OCI-LY1 (cell line): Measurements from ENCODE around the gene SSBP4.

Experiments
- H2AFZ ChIP-seq: fragments of 200-600 bp; sonication (generic), shearing (Covaris generic); 2 replicates; pipeline ENCODE4 v1.6.0; 2014; ENCODE audit warnings: antibody characterized with exemption, mild to moderate bottlenecking, low read length
- H3F3A ChIP-seq: fragments of 200-600 bp; sonication (generic), shearing (Covaris generic); 2 replicates; pipeline ENCODE4 v1.6.0; 2014; ENCODE audit warnings: mild to moderate bottlenecking, antibody characterized with exemption, low read length, moderate library complexity; ENCODE audit not compliant: insufficient read depth
- H3K27ac ChIP-seq: fragments of 200-600 bp; sonication (generic); 2 replicates; pipeline ENCODE4 v1.5.1; 2014; ENCODE audit warnings: low read length, mixed run types, mild to moderate bottlenecking, low read depth; ENCODE audit not compliant: poor library complexity, severe bottlenecking
- H3K27me3 ChIP-seq: fragments of 200-600 bp; sonication (generic); 2 replicates; pipeline ENCODE4 v1.6.0; 2014; ENCODE audit warnings: antibody characterized with exemption, mild to moderate bottlenecking, low read length, moderate library complexity; ENCODE audit not compliant: insufficient read depth
- H3K36me3 ChIP-seq: fragments of 200-600 bp; sonication (generic); 2 replicates; pipeline ENCODE4 v1.6.1; 2014; ENCODE audit warnings: mild to moderate bottlenecking, antibody characterized with exemption, low read length, moderate library complexity, mixed read lengths; ENCODE audit not compliant: insufficient read depth
- H3K4me1 ChIP-seq: fragments of 200-600 bp; sonication (generic); 2 replicates; pipeline ENCODE4 v1.5.1; 2014; ENCODE audit warnings: mild to moderate bottlenecking, low read length, moderate library complexity; ENCODE audit not compliant: insufficient read depth, severe bottlenecking
- H3K4me2 ChIP-seq: fragments of 200-600 bp; sonication (generic), shearing (Covaris generic); 2 replicates; pipeline ENCODE4 v1.6.1; 2014; ENCODE audit warnings: low read length
- H3K4me3 ChIP-seq: fragments of 200-600 bp; sonication (generic); 2 replicates; pipeline ENCODE4 v1.5.1; 2014; ENCODE audit warnings: low read length, low read depth, mild to moderate bottlenecking, mixed read lengths; ENCODE audit not compliant: poor library complexity, severe bottlenecking
- H3K79me2 ChIP-seq: fragments of 200-600 bp; shearing (Covaris generic); 2 replicates; pipeline ENCODE4 v1.6.1; 2016; ENCODE audit warnings: mixed run types, low read length, mixed read lengths; ENCODE audit not compliant: insufficient read depth
- H3K9ac ChIP-seq: fragments of 200-600 bp; sonication (generic), shearing (Covaris generic); 2 replicates; pipeline ENCODE4 v1.6.1; 2014; ENCODE audit warnings: mild to moderate bottlenecking, low read length, mixed read lengths
- H3K9me2 ChIP-seq: fragments of 200-600 bp; sonication (generic), shearing (Covaris generic); 2 replicates; pipeline ENCODE4 v1.6.1; 2014; ENCODE audit warnings: low read depth, mild to moderate bottlenecking, low read length, mixed read lengths
- H3K9me3 ChIP-seq: fragments of 200-600 bp; shearing (Covaris generic); 2 replicates; pipeline ENCODE4 v1.6.1; 2014; ENCODE audit warnings: low read length, mixed read lengths
- H4K20me1 ChIP-seq: fragments of 200-600 bp; sonication (generic), shearing (Covaris generic); 2 replicates; pipeline ENCODE4 v1.6.0; 2016; ENCODE audit warnings: mild to moderate bottlenecking, low read length; ENCODE audit not compliant: insufficient read depth
- EZH2 ChIP-seq: fragments of 200-600 bp; sonication (generic), shearing (Covaris generic); IDR thresholded peaks from 2 replicates; pipeline ENCODE4 v1.8.0; 2017; ENCODE audit warnings: borderline replicate concordance, mixed run types, mild to moderate bottlenecking, antibody characterized with exemption, low read length, moderate library complexity, mixed read lengths
- TF ChIP-seq, protein P1 (sequence below): fragments of 200-600 bp; sonication (generic), shearing (Covaris generic); IDR thresholded peaks from 2 replicates; pipeline ENCODE4 v1.5.1; 2017; ENCODE audit warnings: mild to moderate bottlenecking, antibody characterized with exemption, low read length, moderate library complexity, mixed read lengths

Gene SSBP4

DNA sequence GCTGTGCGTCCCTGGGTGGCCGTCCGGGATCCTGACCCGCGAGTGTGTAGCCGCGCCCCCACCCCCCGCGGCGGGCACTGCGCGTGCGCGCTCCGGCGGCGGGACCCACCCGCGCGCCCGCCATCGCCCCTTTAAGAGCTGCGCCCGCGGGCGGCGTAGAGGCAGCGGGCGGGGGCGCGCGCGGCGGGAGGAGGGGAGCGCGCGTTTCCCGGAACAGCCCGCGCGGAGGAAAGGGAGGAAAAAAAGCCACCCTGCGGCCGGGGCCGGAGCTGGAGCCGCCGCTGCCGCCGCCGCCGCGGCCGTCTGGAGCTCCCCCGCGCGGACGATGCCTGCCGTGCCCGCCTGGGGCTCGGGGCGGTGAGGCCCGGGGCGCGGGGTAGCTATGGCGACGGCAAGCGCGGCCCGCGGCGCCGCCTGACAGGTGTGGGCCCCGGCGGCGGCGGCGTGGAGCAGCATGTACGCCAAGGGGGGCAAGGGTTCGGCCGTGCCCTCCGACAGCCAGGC is at the start of gene SSBP4:
TSS of gene SSBP4 (plus strand) at position 204 of the 504 bp plus-strand sequence. CDS start at position 455, 251 bp downstream.
- Histone ChIP-seq H3K4me1 (peaks cover 44% of the 10 kb centered on the region), H3K4me3 (peak within 1 kb of the TSS; percentile 65), H3K9me3 (no peaks in the 10 kb centered on the region), H4K20me1 (no peaks in the 10 kb centered on the region), H3K79me2 (no peaks in the 10 kb centered on the region), H3K36me3 (no peaks in the 10 kb centered on the region), H3K9me2 (no peaks in the 10 kb centered on the region), H3K27ac (no peak within 1 kb of the TSS), H3K9ac (peak within 1 kb of the TSS; percentile 60), H3K27me3 (no peaks in the 10 kb centered on the region), H2AFZ (no peak within 1 kb of the TSS), H3K4me2 (peak within 1 kb of the TSS; percentile 85), H3F3A (no peaks in the 10 kb centered on the region)
- no peak for TF ChIP-seq EZH2
- TF ChIP-seq, protein P1, sequence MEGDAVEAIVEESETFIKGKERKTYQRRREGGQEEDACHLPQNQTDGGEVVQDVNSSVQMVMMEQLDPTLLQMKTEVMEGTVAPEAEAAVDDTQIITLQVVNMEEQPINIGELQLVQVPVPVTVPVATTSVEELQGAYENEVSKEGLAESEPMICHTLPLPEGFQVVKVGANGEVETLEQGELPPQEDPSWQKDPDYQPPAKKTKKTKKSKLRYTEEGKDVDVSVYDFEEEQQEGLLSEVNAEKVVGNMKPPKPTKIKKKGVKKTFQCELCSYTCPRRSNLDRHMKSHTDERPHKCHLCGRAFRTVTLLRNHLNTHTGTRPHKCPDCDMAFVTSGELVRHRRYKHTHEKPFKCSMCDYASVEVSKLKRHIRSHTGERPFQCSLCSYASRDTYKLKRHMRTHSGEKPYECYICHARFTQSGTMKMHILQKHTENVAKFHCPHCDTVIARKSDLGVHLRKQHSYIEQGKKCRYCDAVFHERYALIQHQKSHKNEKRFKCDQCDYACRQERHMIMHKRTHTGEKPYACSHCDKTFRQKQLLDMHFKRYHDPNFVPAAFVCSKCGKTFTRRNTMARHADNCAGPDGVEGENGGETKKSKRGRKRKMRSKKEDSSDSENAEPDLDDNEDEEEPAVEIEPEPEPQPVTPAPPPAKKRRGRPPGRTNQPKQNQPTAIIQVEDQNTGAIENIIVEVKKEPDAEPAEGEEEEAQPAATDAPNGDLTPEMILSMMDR, result no peak

DNA sequence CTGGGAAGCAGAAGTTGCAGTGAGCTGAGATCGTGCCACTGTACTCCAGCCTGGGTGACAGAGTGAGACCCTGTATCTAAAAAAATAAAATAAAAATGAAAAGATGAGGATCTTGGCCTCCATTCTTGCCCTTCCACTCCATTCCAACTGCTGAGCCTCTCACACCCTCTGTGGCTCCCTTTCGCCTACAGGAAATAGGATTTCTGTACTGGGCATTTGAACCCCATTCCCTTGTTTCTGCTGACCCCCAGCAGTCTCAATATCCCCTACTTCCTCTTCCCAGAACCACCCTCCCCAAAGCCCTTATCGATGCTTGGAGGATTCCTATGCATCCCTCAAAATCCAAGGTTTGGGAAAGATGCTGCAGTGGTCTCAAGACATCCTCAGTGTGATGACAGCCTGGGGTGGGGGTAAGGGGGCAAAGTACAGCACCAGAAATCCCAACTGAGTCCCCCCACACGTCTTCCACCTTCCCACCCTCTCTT is 45.7 kb upstream of the SSBP4 start:
- no peaks in the 10 kb centered on the region for H4K20me1 ChIP-seq
- H2AFZ ChIP-seq, result no peak overlapping the region
- no peak overlapping the region for H3K4me2 ChIP-seq
- no peak overlapping the region for H3K27ac ChIP-seq
- no peaks in the 10 kb centered on the region for H3K79me2 ChIP-seq
- H3F3A ChIP-seq, result no peaks in the 10 kb centered on the region
- no peak overlapping the region for H3K9ac ChIP-seq
- no peaks in the 10 kb centered on the region for H3K9me2 ChIP-seq
- H3K36me3 ChIP-seq, result no peaks in the 10 kb centered on the region
- H3K4me1 ChIP-seq, result peaks cover 8% of the 10 kb centered on the region
- H3K27me3 ChIP-seq, result no peaks in the 10 kb centered on the region
- H3K4me3 ChIP-seq, result no peak overlapping the region
- TF ChIP-seq, protein P1, result no peak
- no peak for TF ChIP-seq EZH2
- H3K9me3 ChIP-seq, result no peaks in the 10 kb centered on the region

DNA sequence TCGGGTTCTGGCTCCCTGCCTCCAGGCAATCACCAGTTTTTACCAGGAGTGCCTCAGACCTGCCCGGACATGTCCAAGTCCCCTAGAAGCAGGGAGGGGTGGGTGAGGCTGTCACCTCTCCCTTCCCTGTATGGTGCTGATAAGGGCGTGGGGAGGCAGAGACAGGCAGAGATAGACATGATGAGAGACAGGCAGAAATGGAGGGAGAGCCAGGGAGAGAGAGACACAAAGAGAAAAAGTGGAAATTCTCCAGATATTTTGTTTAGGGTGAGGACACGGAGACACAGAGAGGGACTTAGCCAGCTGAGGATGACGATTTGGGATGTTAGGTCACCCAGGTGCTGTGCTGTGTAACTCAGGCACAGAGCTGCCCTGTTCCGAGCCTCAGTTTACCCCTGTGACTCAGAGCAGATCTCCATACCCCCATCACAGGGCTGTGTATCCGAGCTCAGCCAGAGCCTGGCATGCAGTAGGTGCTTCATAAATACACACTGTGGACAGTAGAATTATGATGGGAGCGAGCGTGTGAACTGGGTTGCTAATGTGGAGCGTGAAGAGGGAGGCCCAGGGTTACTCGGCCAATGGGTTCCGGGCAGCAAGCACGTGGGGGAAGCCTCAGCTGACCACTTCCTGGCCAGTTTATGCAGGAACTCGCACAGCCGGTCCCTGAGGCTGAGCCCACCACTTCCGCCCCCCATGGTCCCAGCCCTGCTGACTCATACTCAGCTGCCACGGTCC is 45.1 kb upstream of the SSBP4 start:
- Histone ChIP-seq H3F3A (no peaks in the 10 kb centered on the region), H3K4me1 (peaks cover 8% of the 10 kb centered on the region), H2AFZ (no peak overlapping the region), H3K9ac (no peak overlapping the region), H3K79me2 (no peaks in the 10 kb centered on the region), H3K36me3 (no peaks in the 10 kb centered on the region), H4K20me1 (no peaks in the 10 kb centered on the region), H3K4me3 (no peak overlapping the region), H3K4me2 (peak overlapping the region; percentile 28; the same call in 1 of the 2 replicates), H3K27me3 (no peaks in the 10 kb centered on the region), H3K9me2 (no peaks in the 10 kb centered on the region), H3K9me3 (no peaks in the 10 kb centered on the region), H3K27ac (no peak overlapping the region)
- TF ChIP-seq, protein P1, result no peak
- no peak for TF ChIP-seq EZH2
